Measurements from ENCODE around the gene HPS1.

GRCh38 chr10:98383869-98384268 is 62.9 kb downstream of the HPS1 start:
- TF ChIP-seq CTCF (conservative IDR thresholded peaks at IDR 0.05; ENCODE audit: low read depth, low read length) (no peak), SMC3 (IDR thresholded peaks at IDR 0.05; ENCODE audit: low read depth, low read length) (no peak), USF2 (IDR thresholded peaks at IDR 0.05; ENCODE audit: low read depth, low read length) (no peak), MAZ (IDR thresholded peaks at IDR 0.05; ENCODE audit: borderline replicate concordance, low read depth, low read length) (no peak), POLR2A (IDR thresholded peaks at IDR 0.05; ENCODE audit: low read depth, low read length) (no peak), MXI1 (IDR thresholded peaks at IDR 0.05; ENCODE audit: borderline replicate concordance, low read depth, low read length) (no peak), RAD21 (IDR thresholded peaks at IDR 0.05; ENCODE audit: low read length) (no peak)

Data from IMR-90 (cell line).